Measurements from ENCODE around the gene MS4A7. TPM values are rescaled to one million over a fixed set of nuclear protein-coding genes. Genes with fewer than 3 reads are reported as not detected.

The MS4A7 gene
- total RNA-seq, 1 experiment from 2014 or later = not detected

DNA sequence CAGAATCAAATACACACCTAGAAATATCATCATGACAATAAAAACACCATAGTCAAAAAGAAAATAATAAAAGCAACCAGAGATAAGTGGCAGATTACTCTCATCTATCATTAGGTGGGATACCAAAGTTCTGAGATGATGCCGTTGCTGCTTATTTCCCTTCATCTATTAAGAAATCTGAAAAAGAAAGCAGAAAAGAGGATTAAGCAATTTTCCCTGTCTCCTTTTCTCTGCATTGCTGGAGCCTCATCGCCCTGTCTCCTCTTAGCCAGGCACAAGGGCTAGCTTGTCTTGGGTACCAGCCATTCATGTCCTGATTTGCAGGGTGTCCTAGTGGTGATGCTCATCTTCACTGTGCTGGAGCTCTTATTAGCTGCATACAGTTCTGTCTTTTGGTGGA is 14.0 kb downstream of the MS4A7 start:
- Histone ChIP-seq H3K4me3 (ENCODE audit: insufficient read depth, low read depth, low read length) (no peak overlapping the region), H3K27me3 (ENCODE audit: control insufficient read depth, insufficient read depth, low read length) (no peaks in the 10 kb centered on the region), H3K36me3 (replicated peaks; ENCODE audit: control insufficient read depth, insufficient read depth, low read length) (no peaks in the 10 kb centered on the region)
- DNase-seq = no peak

DNA sequence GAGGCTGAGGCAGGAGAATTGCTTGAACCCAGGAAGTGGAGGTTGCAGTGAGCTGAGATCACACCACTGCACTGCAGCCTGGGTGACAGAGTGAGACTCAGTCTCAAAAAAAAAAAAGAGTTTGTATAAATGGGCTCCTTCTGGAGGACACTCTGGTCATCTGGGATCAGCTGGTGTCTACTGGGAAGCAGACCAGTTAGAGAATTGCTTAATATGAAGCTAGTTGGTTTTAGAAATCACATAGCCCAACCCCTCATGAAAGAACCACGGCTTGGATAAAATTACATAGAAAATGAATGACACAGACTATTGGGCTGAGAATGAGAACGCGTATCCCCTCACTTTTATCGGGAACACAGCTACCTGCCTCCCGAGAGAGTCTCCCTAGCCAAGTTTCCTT is 14.7 kb downstream of the MS4A7 start:
- no peaks in the 10 kb centered on the region for H3K27me3 ChIP-seq (ENCODE audit: control insufficient read depth, insufficient read depth, low read length)
- no peak for DNase-seq
- H3K4me3 ChIP-seq (ENCODE audit: insufficient read depth, low read depth, low read length) = no peak overlapping the region
- H3K36me3 ChIP-seq (replicated peaks; ENCODE audit: control insufficient read depth, insufficient read depth, low read length) = no peaks in the 10 kb centered on the region

DNA sequence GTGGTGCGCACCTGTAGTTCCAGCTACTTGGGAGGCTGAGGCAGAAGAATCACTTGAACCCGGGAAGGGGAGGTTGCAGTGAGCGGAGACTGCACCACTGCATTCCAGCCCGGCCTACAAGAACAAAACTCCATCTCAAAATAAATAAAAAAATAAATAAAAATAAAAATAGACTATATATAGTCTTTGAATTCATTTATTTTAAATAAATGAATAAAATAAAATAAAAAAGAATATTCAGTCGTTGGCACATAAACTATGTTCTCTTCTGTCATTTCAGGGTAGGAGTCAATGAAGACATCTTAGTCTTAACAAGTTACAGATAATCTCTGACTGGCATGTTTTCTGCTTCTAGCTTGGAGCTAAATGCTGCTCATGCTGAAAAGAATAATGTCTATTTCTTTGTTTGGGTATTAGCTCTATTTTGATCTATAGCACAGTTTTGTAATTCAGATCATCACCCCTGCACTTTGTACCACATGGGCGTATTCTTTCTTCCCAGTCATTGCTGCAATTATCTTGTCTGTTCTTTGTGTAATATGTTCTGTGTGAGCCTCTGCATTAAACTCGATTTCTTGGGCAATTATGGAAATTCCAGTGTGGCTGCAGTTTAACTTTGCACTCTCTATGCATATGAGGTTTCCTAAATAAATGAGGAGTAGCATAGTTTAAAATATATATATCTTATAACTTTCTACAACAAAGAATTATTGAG is 16.5 kb downstream of the MS4A7 start:
- Histone ChIP-seq H3K36me3 (replicated peaks; ENCODE audit: control insufficient read depth, insufficient read depth, low read length) (no peaks in the 10 kb centered on the region), H3K4me3 (ENCODE audit: insufficient read depth, low read depth, low read length) (no peak overlapping the region), H3K27me3 (ENCODE audit: control insufficient read depth, insufficient read depth, low read length) (no peaks in the 10 kb centered on the region)
- DNase-seq = no peak

DNA sequence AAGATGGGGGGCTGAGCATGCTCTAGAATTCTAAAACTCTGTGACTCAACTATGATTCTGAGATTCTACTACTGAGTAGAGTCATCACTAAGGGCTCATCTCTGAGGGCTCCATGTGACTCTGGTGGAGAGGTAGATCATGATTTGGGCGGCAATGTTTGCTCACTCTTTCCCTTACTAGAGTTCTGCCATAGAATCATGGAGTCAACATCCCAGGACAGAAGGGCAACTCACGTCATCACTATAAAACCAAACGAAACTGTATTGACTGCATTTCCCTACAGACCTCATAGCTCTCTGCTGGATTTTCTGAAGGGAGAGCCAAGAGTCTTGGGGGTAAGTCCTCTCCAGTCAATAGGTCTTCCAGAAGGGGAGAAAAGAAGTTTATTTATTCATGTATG is 18.1 kb downstream of the MS4A7 start, which contains the start of gene MS4A14:
Gene MS4A14 (plus strand): TSS at position 78 of the 400 bp plus-strand sequence. CDS start 120 bp downstream, at position 198.
- DNase-seq = no peak
- no peaks in the 10 kb centered on the region for H3K36me3 ChIP-seq (replicated peaks; ENCODE audit: control insufficient read depth, insufficient read depth, low read length)
- no peak within 1 kb of the TSS for H3K4me3 ChIP-seq (ENCODE audit: insufficient read depth, low read depth, low read length)
- H3K27me3 ChIP-seq (ENCODE audit: control insufficient read depth, insufficient read depth, low read length) = no peaks in the 10 kb centered on the region

DNA sequence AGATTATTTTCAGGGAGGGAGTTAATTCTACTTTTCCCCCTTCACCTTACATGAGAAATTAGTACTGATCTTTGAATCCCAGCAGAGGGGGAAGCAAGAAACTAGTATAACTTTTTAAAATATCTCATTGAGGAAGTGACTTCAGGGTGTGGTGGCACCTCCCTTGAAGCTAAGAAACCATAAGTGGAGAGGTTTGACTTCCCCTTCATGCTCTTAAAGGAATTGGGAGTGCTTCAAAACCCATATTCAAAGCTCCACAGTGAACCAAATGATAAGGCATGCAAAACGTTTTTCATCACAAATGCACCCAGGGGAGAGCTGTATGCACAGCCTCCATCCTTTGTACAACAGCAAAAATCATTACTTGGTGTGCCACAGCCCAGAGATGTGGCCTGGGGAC is 18.5 kb downstream of the MS4A7 start:
- no peak for DNase-seq
- Histone ChIP-seq H3K36me3 (replicated peaks; ENCODE audit: control insufficient read depth, insufficient read depth, low read length) (no peaks in the 10 kb centered on the region), H3K4me3 (ENCODE audit: insufficient read depth, low read depth, low read length) (no peak overlapping the region), H3K27me3 (ENCODE audit: control insufficient read depth, insufficient read depth, low read length) (no peaks in the 10 kb centered on the region)

- no peak for DNase-seq
- H3K36me3 ChIP-seq (replicated peaks; ENCODE audit: control insufficient read depth, insufficient read depth, low read length) = no peaks in the 10 kb centered on the region
- H3K4me3 ChIP-seq (ENCODE audit: insufficient read depth, low read depth, low read length) = no peak overlapping the region
- no peaks in the 10 kb centered on the region for H3K27me3 ChIP-seq (ENCODE audit: control insufficient read depth, insufficient read depth, low read length)
Measured at GRCh38 chr11:60420015-60420414, 41.7 kb downstream of the MS4A7 start.

DNA sequence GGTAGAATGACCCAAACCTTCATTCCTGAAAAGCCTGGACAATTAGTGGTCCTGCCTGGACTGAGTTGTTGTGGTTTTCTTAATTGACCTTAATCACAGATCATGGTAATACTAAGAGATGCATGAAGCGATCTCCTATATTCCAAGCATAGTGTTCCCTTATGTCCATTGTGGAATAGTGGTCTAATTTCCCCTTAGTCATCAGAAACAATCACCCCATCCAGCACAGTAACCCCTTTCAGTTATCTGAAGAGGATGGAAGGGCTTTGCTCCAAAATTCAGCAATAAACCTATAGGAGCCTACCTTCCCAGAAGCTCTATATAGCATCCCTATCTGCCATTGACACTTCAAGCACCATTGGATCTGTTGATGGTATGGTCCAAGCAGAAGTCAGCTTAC is 44.3 kb downstream of the MS4A7 start:
- Histone ChIP-seq H3K4me3 (ENCODE audit: insufficient read depth, low read depth, low read length) (no peak overlapping the region), H3K27me3 (ENCODE audit: control insufficient read depth, insufficient read depth, low read length) (no peaks in the 10 kb centered on the region), H3K36me3 (replicated peaks; ENCODE audit: control insufficient read depth, insufficient read depth, low read length) (no peaks in the 10 kb centered on the region)
- no peak for DNase-seq

GRCh38 chr11:60428517-60428916 is 50.2 kb downstream of the MS4A7 start:
- no peak for DNase-seq

GRCh38 chr11:60429272-60429671 is 50.9 kb downstream of the MS4A7 start, which contains the start of gene MS4A5:
Gene MS4A5, plus strand, starts transcription at chr11:60429572. Its CDS starts 103 bp downstream, at chr11:60429675.
- DNase-seq = no peak
- Histone ChIP-seq H3K36me3 (replicated peaks; ENCODE audit: control insufficient read depth, insufficient read depth, low read length) (no peaks in the 10 kb centered on the region), H3K4me3 (ENCODE audit: insufficient read depth, low read depth, low read length) (no peak within 1 kb of the TSS), H3K27me3 (ENCODE audit: control insufficient read depth, insufficient read depth, low read length) (no peaks in the 10 kb centered on the region)

More at GRCh38 chr11:60428517-60428916, 50.2 kb downstream of the MS4A7 start:
- no peaks in the 10 kb centered on the region for H3K36me3 ChIP-seq (replicated peaks; ENCODE audit: control insufficient read depth, insufficient read depth, low read length)
- no peak overlapping the region for H3K4me3 ChIP-seq (ENCODE audit: insufficient read depth, low read depth, low read length)
- no peaks in the 10 kb centered on the region for H3K27me3 ChIP-seq (ENCODE audit: control insufficient read depth, insufficient read depth, low read length)

DNA sequence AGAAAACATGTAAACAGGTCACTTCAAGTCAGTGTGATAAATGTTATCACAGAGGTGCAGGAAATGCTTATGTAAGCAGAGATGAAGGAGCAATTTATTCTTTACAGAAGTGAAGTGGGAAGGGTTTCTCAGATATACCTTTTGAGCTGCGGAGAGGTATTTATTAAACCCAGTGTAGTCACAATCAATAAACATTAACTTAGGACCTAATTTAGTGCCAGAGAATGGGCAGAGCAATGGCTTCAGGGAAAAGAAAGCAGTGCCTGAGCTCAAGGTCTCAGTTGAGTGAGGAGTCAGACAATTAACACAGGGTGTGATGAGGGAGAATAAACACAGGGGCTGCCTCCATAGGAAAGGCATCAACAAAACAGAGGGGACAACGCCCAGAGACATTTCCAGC is 52.9 kb downstream of the MS4A7 start:
- DNase-seq = no peak
- no peak overlapping the region for H3K4me3 ChIP-seq (ENCODE audit: insufficient read depth, low read depth, low read length)
- H3K27me3 ChIP-seq (ENCODE audit: control insufficient read depth, insufficient read depth, low read length) = no peaks in the 10 kb centered on the region
- H3K36me3 ChIP-seq (replicated peaks; ENCODE audit: control insufficient read depth, insufficient read depth, low read length) = no peaks in the 10 kb centered on the region

- Histone ChIP-seq H3K27me3 (ENCODE audit: control insufficient read depth, insufficient read depth, low read length) (no peaks in the 10 kb centered on the region), H3K4me3 (ENCODE audit: insufficient read depth, low read depth, low read length) (no peak overlapping the region), H3K36me3 (replicated peaks; ENCODE audit: control insufficient read depth, insufficient read depth, low read length) (no peaks in the 10 kb centered on the region)
- no peak for DNase-seq
Measured at GRCh38 chr11:60433401-60433800, 55.1 kb downstream of the MS4A7 start.

Other genes starting within 250 kb of the MS4A7 start
- not detected in 2 replicates for gene MS4A6A, start 195.4 kb upstream of the MS4A7 start, total RNA-seq (2014; rRNA removed; shearing (Covaris generic))
- not detected in 2 replicates for gene MS4A4E, start 135.4 kb upstream of the MS4A7 start, total RNA-seq (2014; rRNA removed; shearing (Covaris generic))
- not detected in 2 replicates for gene MS4A4A, start 97.9 kb upstream of the MS4A7 start, total RNA-seq (2014; rRNA removed; shearing (Covaris generic))
- gene MS4A6E, start 51.3 kb upstream of the MS4A7 start, total RNA-seq (2014; rRNA removed; shearing (Covaris generic)) = not detected in 2 replicates
- gene MS4A14, start 17.9 kb downstream of the MS4A7 start, total RNA-seq (2014; rRNA removed; shearing (Covaris generic)) = not detected in 2 replicates
- gene MS4A5, start 51.0 kb downstream of the MS4A7 start, total RNA-seq (2014; rRNA removed; shearing (Covaris generic)) = not detected in 2 replicates
- not detected in 2 replicates for gene MS4A1, start 77.3 kb downstream of the MS4A7 start, total RNA-seq (2014; rRNA removed; shearing (Covaris generic))
- gene MS4A12, start 114.2 kb downstream of the MS4A7 start, total RNA-seq (2014; rRNA removed; shearing (Covaris generic)) = not detected in 2 replicates
- not detected in 2 replicates for gene MS4A13, start 136.9 kb downstream of the MS4A7 start, total RNA-seq (2014; rRNA removed; shearing (Covaris generic))